ENCODE data around the gene DNAJC4.

DNAJC4 gene

DNA sequence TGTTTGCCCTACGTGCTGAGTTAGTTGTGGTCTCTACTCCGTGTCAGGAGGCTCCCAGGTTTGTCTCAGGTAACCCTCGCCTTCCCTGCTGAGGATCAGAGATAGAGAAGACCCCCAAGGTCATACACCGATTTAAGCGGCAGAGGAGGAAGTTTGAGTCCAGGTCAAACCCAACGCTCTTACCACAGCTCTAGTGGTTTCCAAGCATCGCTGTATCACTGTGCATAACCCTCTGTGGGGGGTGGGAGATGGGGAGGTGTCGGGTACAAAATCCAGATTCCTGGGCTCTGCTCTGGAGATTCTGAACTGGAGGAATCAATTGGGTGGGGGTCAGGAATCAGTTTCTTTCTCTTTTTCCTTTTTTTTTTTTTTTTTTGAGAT lies 627 bp downstream of the DNAJC4 start:
- DNase-seq, result no peak

DNA sequence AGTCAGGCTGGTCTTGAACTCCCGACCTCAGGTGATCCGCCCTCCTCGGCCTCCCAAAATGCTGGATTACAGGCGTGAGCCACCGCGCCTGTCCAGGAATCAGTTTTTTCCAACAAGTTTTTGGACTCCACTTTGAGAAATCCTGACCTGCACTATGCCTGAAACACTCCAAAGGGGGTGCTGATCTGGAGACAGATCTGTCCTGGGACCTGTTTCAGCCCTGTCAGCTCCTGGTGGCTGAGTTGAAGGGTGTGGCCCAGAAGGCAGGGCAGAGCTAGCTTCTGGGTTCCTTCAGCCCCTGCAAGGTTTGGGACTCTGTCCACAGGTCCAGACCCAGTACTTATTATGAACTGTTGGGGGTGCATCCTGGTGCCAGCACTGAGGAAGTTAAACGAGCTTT lies 1.2 kb downstream of the DNAJC4 start:
- DNase-seq, result no peak

- DNase-seq, result no peak
Observed at GRCh38 chr11:64232182-64232966, 2.0 kb downstream of the DNAJC4 start.

DNA sequence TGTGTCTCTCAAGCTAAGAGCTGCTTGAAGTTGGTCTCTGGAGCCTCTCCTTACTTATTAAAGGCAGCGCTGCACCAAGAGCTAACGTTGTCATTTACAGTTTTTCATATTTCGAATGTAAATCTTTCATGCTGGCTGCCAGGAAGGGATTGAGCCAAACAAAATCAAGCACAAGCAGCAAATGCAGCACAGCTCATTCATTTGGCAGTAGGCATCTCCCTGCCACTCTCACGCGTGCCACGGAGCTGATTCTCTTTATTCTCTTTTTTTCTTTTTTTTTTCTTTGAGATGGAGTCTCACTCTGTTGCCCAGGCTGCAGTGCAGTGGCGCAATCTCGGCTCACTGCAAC lies 2.6 kb downstream of the DNAJC4 start:
- no peak for DNase-seq

DNA sequence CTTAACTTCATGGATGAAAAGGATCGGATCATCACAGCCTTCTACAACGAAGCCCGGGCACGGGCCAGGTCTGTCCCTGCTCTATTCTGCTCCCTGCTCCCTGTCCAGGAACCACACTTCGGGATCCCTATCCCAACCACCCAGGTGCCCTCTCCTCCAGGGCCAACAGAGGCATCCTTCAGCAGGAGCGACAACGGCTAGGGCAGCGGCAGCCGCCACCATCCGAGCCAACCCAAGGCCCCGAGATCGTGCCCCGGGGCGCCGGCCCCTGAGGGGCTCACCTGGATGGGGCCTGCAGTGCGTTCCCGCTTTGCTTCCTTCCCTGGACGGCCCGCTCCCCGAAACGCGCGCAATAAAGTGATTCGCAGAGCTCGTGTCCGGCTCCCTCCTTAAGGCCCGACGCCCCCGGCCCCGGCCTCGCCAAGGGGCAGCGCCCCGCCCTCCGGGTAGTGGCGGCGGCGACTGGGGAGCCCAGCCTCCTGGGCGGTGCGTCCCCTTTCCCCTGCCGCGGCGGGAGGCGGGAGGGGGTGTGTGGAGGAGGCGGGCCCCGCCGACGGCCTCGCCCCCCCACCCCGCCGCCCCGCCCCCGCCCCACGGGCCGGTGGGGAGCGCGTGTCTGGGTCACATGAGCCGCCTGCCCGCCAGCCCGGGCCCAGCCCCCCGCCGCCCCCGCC lies 3.7 kb downstream of the DNAJC4 start, which contains the start of gene VEGFB:
Gene VEGFB (plus strand): TSS at position 672 of the 674 bp plus-strand sequence. CDS start 250 bp downstream, outside the sequence.
- DNase-seq, result peak; percentile 82

- DNase-seq, result peak; percentile 51
Observed at GRCh38 chr11:64234647-64235379, 4.5 kb downstream of the DNAJC4 start.

- no peak for DNase-seq
Observed at GRCh38 chr11:64235437-64236161, 5.3 kb downstream of the DNAJC4 start.

GRCh38 chr11:64237484-64237951 lies 7.2 kb downstream of the DNAJC4 start:
- no peak for DNase-seq

- no peak for DNase-seq
Observed at GRCh38 chr11:64238076-64238475, 7.7 kb downstream of the DNAJC4 start.

GRCh38 chr11:64238999-64239398 lies 8.7 kb downstream of the DNAJC4 start:
- DNase-seq, result no peak

GRCh38 chr11:64239662-64240434 lies 9.5 kb downstream of the DNAJC4 start:
- DNase-seq, result no peak

DNA sequence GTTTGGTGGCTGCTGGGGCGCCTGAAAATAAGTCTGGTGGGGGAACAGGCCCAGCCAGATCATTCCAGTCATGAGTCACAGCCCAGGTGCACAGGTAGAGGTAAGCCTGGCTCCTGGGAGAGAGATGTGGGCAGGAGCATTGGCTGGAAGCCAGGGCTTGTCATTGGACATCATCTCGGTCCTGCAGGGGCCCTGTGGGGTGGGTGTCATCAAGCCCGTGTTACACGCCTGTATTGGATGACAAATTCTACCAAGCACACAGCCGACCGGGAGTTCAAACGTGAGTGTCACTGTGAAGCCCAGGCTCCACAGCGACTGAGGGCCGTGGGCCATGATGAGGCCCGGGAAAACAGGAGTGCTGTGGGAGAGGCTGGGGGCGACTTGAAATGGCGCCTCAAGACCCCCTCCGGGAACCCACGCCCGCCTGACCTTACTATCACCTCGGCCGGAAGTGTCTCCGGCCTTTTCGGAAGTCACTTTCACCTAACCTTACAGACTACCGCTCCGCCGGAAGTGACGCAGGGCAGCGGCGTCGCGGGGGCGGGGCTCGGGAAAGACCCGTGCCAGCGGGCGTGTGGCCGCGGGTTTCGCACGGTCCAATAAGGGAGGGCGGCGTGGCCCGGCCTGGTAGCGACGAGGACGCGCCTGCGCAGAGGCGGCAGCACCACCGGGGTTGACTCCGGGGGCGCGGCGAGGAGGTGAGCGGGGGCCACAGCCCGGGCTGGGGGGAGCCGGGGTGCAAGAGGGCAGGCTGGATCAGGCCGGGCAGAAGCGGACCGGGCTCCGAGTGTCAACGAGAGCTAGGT lies 10.3 kb downstream of the DNAJC4 start, which contains the start of gene FKBP2:
Gene FKBP2 (plus strand): TSS at position 661 of the 806 bp plus-strand sequence. CDS start 1,293 bp downstream, outside the sequence.
- DNase-seq, result peak; percentile 99

GRCh38 chr11:64241241-64241490 lies 10.8 kb downstream of the DNAJC4 start:
- peak; percentile 100 for DNase-seq

DNA sequence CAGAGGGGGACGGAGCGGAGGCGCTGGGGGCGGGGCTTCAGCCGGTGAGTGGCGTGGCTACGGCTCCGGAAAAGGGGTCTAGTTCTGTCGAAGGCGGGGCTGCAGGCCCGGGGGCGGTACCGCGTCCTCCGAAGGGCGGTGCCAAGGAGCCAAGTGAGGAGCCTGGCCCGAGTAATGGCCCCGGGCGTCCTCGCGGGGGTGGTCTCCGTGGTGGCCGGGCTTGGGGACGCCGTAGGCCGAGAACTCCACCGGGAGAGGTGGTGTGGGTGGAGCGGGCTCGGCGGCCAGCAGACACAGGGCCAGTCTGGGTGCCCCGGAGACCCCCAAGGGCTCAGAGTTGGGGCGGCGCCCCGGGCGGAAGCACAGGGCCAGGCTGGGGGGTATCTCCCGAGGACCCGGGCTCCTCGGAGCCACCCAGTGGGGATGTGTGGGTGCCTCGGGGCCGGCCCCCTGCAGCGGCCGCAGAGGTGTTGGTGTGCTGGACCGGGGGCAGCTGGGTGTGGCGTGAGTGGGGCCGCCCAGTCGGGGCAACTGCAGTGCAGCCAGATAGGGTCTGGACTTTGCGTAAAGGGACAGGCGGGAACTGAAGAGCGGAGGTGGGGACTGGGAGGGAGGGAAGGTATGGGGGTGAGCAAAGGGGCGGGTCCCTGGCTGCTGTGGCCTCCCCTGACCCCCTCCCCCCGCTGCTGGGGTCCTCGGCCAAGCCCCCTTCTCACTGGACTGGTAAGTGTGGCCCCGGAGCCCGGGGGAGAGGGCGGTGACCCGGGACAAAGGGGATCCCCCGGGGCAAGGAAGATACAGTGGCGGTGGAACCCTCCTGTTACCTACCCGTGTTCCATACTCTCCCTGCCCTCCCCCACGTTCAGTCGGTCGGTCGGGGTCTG lies 11.4 kb downstream of the DNAJC4 start:
- no peak for DNase-seq

DNA sequence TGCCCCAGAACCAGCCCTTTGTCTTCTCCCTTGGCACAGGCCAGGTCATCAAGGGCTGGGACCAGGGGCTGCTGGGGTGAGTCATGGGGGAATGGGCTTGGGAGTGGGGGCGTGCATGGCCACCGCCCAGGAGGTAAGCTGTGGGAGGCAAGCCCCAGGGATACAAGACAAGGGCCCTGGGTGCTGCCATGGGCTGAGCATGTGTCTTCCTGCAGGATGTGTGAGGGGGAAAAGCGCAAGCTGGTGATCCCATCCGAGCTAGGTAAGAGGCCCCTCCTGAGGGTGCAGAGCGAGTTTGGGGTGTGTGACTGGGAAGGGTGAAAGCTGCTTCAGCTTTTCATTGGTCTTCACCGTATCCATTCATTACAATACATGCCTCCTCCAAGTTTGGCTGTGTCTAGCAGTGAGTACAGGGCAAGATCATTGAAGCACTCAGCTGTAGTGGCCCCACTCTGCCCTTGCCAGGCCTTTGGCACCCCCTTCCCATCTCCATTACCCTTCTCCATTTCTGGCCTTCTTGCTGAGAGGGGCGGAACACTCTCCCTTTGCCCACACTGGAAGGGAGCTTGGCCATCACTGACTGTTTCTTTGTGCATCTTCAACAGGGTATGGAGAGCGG lies 13.0 kb downstream of the DNAJC4 start:
- no peak for DNase-seq

- no peak for DNase-seq
Observed at GRCh38 chr11:64244107-64244506, 13.8 kb downstream of the DNAJC4 start.

DNA sequence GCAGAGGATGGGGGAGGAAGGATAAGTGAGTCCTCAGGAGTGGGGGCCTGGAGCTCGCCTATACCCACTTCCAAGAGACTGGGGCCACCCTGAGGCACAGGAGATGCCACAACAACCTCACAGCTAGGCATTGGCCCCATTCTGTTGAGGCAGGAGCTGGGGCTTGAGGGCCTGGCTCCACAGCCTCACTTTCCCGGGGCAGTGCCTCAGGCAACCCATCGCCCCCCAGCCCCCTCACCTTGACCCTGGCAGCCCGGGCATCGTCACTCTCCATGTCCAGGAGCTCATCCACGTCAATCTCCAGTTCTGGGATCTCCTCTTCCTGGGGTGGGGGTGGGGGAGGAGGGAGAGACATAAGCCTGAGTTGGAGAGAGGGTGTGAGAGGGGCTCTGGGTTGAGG lies 14.6 kb downstream of the DNAJC4 start:
- DNase-seq, result no peak

- DNase-seq, result peak; percentile 59
Observed at GRCh38 chr11:64245401-64245796, 15.1 kb downstream of the DNAJC4 start.

- peak; percentile 63 for DNase-seq
Observed at GRCh38 chr11:64245797-64246620, 15.7 kb downstream of the DNAJC4 start.
